Brain microvascular endothelial cell (primary cell): Measurements from ENCODE around the gene ALDH4A1.

Source experiments
- DNase-seq: peaks from one replicate; pipeline ENCODE4 v3.0.0-alpha.2; 2020
- H3K27ac ChIP-seq: fragments of 250-450 bp; sonication (Bioruptor Pico); 2 replicates; pipeline ENCODE4 v1.5.1; 2020; ENCODE audit warnings: mild to moderate bottlenecking, moderate library complexity
- H3K27me3 ChIP-seq: fragments of 250-450 bp; sonication (Bioruptor Pico); replicated peaks from 2 replicates; pipeline ENCODE4 v1.5.1; 2020; ENCODE audit warnings: mild to moderate bottlenecking
- H3K36me3 ChIP-seq: fragments of 250-450 bp; sonication (Bioruptor Pico); replicated peaks from 2 replicates; pipeline ENCODE4 v1.5.1; 2020; ENCODE audit warnings: mild to moderate bottlenecking
- H3K4me3 ChIP-seq: 2 replicates; pipeline ENCODE4 v1.5.1; 2011; ENCODE audit warnings: low read depth, mild to moderate bottlenecking, control low read depth, low read length, moderate library complexity
- in situ Hi-C: cut with HindIII; loops from 2 replicates; pipeline ENCODE4 v1.10.0; 2017; ENCODE audit warnings: low sequenced_read_pairs, low pct_ligation_motif_present
- TF ChIP-seq, protein P1 (sequence below): IDR thresholded peaks from 2 replicates; pipeline ENCODE4 v1.5.1; 2011; ENCODE audit warnings: low read depth, mild to moderate bottlenecking, moderate library complexity, low read length, control low read depth, inconsistent platforms; ENCODE audit errors: missing control alignments

Gene ALDH4A1

DNA sequence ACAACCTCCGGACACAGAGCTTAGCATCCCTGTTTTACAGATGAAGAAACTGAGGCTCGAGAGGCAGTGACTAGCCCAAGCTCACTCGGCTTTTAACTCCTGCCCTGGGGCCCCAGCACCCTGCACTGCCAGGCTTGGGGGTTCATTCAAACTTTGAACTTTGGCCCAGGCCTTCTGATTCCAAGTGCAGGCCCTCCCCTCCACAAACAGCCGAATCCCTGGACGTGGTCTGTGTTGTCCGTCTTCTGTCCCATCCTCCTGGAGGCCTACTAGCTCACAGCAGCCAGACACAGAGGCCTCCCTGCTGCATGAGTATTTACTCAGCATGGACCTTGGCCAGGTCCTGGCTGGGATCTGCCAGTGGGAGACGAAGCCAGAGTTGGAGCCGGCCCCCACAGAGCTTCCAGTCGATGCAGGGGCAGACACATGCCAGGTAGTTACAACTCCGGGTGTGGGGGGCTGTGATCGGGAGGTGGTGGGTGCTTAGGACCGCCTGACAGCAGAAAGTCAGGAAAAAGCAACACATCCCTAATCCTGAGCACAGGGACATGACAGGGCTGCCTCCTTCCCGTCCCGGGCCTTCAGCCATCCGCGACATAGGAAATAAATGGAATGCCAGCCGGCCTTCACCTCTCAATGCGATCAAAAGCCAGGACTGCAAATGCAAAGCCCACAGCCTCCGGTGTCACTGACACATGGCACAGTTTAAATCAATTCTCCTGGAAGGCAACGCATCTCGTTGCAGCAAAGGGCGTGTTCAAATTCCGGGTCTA is 46.7 kb upstream of the ALDH4A1 start:
- Histone ChIP-seq H3K36me3 (no peaks in the 10 kb centered on the region), H3K27me3 (no peaks in the 10 kb centered on the region), H3K27ac (peak overlapping the region; percentile 73), H3K4me3 (no peak overlapping the region)
- TF ChIP-seq, protein P1, sequence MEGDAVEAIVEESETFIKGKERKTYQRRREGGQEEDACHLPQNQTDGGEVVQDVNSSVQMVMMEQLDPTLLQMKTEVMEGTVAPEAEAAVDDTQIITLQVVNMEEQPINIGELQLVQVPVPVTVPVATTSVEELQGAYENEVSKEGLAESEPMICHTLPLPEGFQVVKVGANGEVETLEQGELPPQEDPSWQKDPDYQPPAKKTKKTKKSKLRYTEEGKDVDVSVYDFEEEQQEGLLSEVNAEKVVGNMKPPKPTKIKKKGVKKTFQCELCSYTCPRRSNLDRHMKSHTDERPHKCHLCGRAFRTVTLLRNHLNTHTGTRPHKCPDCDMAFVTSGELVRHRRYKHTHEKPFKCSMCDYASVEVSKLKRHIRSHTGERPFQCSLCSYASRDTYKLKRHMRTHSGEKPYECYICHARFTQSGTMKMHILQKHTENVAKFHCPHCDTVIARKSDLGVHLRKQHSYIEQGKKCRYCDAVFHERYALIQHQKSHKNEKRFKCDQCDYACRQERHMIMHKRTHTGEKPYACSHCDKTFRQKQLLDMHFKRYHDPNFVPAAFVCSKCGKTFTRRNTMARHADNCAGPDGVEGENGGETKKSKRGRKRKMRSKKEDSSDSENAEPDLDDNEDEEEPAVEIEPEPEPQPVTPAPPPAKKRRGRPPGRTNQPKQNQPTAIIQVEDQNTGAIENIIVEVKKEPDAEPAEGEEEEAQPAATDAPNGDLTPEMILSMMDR = peak; percentile 41
- DNase-seq = peak; percentile 66
- in situ Hi-C loops = no loop called here

DNA sequence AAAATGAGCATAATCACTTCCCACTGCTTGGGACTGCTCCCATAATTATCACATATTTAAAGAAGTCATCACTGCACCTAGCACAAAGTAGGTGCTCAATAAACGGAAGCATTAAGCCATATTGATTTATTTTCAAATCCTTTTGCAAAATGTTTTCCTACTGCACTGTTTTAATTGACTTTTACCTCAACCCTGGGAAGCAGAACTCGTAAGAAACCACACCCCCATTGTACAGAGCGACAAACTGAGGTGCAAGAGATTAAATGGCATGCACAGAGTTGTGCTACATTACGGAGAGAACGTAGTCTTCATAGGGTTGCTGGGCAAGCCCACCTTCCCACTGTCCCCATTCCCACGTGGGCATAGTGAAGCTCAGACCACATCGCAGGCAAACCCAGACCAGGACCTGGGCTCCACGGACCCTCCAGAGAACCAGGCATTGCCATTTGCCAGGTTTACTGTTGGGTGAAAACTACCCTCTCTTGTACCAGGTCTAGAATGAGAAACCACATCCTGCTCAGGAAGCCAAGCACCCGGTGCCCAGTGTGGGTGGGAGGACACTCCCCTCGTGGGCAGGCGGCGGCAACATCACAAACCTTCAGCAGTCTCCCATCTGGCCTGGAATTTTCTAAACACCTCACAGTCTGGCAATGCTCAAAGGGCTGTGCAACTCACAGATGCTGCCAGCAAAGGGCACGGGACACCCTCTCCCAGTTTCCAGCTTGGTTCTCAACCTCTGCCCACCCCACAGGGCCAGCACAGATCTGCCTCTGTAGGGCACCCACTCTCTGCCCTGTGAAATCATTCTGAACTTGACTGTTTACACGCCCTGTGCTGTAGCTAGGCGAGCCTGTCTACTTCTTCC is 45.9 kb upstream of the ALDH4A1 start:
- H3K27ac ChIP-seq = peak overlapping the region; percentile 73
- no peak overlapping the region for H3K4me3 ChIP-seq
- TF ChIP-seq, protein P1 = no peak
- no peaks in the 10 kb centered on the region for H3K36me3 ChIP-seq
- H3K27me3 ChIP-seq = no peaks in the 10 kb centered on the region
- DNase-seq = no peak
- in situ Hi-C loops = no loop called here

DNA sequence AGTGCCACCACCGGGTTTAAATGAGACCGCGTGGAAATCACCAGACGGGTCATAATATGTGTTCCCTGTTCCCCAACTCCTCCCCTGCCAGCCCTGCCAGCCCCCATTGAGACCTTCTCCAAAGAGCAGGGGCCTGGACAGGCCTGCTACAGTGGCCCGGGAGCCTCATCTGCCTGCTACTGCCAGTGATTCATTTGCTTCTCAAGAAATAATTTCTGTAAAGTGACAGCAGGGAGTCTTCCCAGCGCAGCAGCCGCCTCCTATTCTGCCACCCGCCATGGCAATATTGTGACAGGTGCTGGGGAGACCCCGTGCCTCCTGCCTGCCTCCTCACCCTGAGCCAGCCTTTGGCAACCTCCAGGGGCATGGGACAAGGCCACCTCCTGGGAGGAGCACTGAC is 45.2 kb upstream of the ALDH4A1 start:
- no peak for DNase-seq
- Histone ChIP-seq H3K27ac (no peak overlapping the region), H3K4me3 (no peak overlapping the region), H3K36me3 (no peaks in the 10 kb centered on the region), H3K27me3 (no peaks in the 10 kb centered on the region)
- in situ Hi-C loops = no loop called here
- TF ChIP-seq, protein P1 = no peak

DNA sequence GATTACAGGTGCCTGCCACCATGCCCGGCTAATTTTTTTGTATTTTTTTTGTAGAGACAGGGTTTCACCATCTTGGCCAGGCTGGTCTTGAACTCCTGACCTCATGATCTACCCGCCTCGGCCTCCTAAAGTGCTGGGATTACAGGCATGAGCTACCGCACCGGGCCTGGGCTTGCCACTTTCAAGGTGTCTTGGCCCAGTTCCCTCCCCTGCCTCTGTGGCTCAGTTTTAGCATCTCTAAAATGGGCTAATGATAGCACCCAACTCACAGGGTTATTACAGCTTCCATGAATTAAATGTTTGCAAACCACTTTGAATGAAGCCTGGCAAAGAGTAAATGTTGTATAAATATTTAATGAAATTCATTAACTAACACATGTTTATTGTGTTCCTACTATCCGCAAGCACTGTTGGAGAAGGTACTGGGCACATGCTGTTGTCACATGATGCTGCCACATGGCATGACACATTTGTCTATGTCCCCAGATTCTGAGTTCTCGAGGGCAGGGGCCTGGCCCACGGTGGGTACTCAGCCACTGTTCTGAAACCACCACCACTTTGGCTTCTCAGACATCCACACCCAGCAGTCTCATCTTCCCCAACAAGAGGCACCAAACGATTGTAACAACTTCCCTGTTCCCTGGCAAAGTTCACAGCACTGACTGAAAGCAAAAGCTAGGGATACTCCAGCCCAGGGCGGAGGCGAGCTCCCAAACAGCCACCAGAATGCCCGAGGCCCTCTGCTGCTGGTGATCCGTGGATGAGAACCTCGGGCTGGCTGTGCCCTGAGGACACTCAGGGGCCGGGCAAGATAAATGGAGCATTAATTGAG is 44.4 kb upstream of the ALDH4A1 start:
- no peaks in the 10 kb centered on the region for H3K27me3 ChIP-seq
- H3K27ac ChIP-seq = no peak overlapping the region
- no peak for DNase-seq
- TF ChIP-seq, protein P1 = no peak
- H3K36me3 ChIP-seq = no peaks in the 10 kb centered on the region
- no peak overlapping the region for H3K4me3 ChIP-seq
- in situ Hi-C loops = no loop called here

DNA sequence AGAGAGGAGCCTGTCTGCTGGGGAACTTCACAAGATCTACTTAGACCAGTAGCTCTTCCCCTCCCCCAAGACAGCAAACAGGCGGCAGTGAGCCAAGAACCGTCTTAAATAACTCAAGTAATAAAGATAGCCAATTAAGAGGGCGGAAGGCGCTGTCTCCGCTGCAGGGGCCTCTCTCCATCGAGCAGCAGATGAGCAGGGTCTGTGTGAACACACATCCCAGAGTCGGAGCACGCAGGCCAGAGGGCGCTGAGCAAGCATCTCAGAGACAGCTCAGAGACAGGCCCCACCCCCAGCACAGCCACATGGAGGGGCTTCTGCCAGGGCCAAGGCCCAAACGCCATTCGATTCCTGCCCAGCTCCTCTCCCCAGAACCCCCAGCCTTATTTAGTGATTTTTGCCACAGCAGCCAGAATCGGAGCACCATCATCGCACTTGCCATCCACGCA is 43.1 kb upstream of the ALDH4A1 start:
- DNase-seq = no peak
- in situ Hi-C loops = no loop called here
- no peaks in the 10 kb centered on the region for H3K36me3 ChIP-seq
- TF ChIP-seq, protein P1 = no peak
- no peak overlapping the region for H3K27ac ChIP-seq
- H3K27me3 ChIP-seq = no peaks in the 10 kb centered on the region
- H3K4me3 ChIP-seq = no peak overlapping the region
